ENCODE results near the gene ARHGEF5.
"Not testable (repeated sequence)": the region's sequence is repeated elsewhere in the genome, so short reads cannot be mapped to it uniquely, and the experiment has no call there.

The ARHGEF5 gene

DNA sequence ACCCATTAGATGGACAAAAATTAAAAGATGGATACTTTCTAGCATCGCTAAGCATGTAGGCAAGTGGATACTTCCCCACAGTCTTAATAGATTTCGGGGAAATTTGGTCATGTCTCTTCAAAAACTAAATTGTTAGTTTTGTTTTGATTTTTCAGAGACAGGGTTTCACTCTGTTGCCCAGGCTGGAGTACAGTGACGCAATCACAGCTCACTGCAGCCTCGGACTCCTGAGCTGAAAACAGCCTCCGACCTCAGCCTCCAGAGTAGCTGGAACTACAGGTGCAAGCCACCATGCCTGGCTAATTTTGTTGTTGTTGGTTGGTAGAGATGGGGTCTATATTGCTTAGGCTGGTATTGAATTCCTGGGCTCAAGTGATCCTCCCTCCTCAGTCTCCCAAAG is 29.3 kb upstream of the ARHGEF5 start:
- not testable (repeated sequence) for H3K9ac ChIP-seq (ENCODE audit: low read length); H3K79me2 ChIP-seq (ENCODE audit: insufficient read depth, low read length); H3K27me3 ChIP-seq (ENCODE audit: low read length); H3K4me2 ChIP-seq (ENCODE audit: low read depth, low read length, poor library complexity, severe bottlenecking); H3K9me3 ChIP-seq (ENCODE audit: insufficient read depth, low read length); H3F3A ChIP-seq (ENCODE audit: insufficient read depth); H3K36me3 ChIP-seq (ENCODE audit: low read length); H4K20me1 ChIP-seq (ENCODE audit: low read depth, low read length); H2AFZ ChIP-seq (ENCODE audit: low read depth, low read length, severe bottlenecking); H3K27ac ChIP-seq (ENCODE audit: low read depth, low read length); H3K4me3 ChIP-seq (ENCODE audit: insufficient read depth, low read length, poor library complexity, severe bottlenecking); H3K9me2 ChIP-seq (replicated peaks; ENCODE audit: insufficient read depth, low read length)

DNA sequence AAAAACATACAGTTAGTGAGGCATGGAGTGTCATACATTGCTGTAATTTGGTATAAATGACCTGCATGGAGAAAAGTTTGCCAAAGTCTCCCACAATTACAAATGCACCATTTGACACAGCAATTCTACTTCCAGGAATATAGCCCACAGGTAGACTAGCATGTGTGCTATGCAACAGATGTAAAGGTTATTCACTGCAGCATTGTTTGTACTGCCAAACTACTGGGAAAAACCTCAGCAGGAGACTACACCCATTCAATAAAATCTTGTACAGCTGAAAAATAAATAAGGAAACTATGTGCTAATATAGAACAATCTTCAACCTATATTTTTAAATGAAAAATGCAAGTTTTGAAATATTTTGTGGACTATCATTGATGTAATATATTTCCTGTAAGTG is 25.2 kb upstream of the ARHGEF5 start:
- not testable (repeated sequence) for H3F3A ChIP-seq (ENCODE audit: insufficient read depth); H3K9ac ChIP-seq (ENCODE audit: low read length); H3K27me3 ChIP-seq (ENCODE audit: low read length); H3K79me2 ChIP-seq (ENCODE audit: insufficient read depth, low read length); H3K9me2 ChIP-seq (replicated peaks; ENCODE audit: insufficient read depth, low read length); H4K20me1 ChIP-seq (ENCODE audit: low read depth, low read length); H3K4me3 ChIP-seq (ENCODE audit: insufficient read depth, low read length, poor library complexity, severe bottlenecking); H2AFZ ChIP-seq (ENCODE audit: low read depth, low read length, severe bottlenecking); H3K9me3 ChIP-seq (ENCODE audit: insufficient read depth, low read length); H3K4me2 ChIP-seq (ENCODE audit: low read depth, low read length, poor library complexity, severe bottlenecking); H3K27ac ChIP-seq (ENCODE audit: low read depth, low read length); H3K36me3 ChIP-seq (ENCODE audit: low read length)

DNA sequence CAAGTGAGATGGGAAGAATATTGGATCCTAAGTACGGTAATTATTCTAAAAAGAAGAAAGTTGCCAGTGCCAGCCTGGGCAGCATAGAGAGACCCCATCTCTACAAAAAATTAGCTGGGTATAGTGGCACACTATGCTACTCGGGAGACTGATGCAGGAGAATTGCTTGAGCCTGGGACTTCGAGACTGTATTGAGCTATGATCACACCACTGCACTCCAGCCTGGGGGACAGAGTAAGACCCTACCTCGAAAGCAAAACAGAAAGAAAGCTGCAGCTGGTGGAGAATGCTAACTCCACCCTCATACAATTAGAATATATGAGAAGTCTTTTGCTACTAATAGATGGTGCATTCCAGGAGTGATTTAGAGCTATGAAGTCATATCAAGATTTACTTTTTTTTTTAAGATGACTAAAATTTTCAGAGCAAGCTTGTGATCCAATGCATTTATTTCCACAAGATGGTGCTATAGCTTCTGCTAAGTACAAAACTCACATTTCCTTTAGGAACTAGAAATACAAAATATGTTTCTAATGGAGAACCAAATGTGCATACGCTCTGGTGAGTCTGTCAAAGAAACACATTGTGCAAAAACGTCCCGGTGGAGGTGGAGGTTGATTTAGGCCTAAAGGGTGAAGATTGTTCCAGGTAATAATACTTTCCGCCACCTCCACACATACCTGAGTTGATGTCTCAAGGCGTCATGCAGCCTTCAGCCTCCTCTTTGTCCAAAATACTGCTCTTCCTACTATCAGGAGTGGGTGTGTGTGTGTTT is 23.8 kb upstream of the ARHGEF5 start:
- H3K4me2 ChIP-seq (ENCODE audit: low read depth, low read length, poor library complexity, severe bottlenecking); H3K9ac ChIP-seq (ENCODE audit: low read length); H3K27ac ChIP-seq (ENCODE audit: low read depth, low read length); H2AFZ ChIP-seq (ENCODE audit: low read depth, low read length, severe bottlenecking); H3K4me3 ChIP-seq (ENCODE audit: insufficient read depth, low read length, poor library complexity, severe bottlenecking); H3K27me3 ChIP-seq (ENCODE audit: low read length); H3K36me3 ChIP-seq (ENCODE audit: low read length); H3K9me3 ChIP-seq (ENCODE audit: insufficient read depth, low read length); H3F3A ChIP-seq (ENCODE audit: insufficient read depth); H4K20me1 ChIP-seq (ENCODE audit: low read depth, low read length); H3K9me2 ChIP-seq (replicated peaks; ENCODE audit: insufficient read depth, low read length); H3K79me2 ChIP-seq (ENCODE audit: insufficient read depth, low read length): not testable (repeated sequence)

DNA sequence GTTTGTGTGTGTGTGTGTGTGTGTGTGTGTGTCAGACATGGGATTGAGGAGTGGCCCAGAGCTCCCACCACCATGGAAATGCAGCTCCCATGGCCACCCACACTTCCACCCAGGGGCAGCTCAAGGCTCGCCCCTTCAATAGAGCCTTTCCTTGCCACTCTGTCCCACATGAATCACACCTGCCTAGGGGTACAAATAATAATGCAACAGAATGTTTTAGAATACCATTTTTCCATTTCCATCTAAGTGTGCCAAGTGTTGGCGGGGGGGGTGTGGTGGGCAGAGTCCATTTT is 23.3 kb upstream of the ARHGEF5 start:
- H3K4me3 ChIP-seq (ENCODE audit: insufficient read depth, low read length, poor library complexity, severe bottlenecking); H2AFZ ChIP-seq (ENCODE audit: low read depth, low read length, severe bottlenecking); H3K36me3 ChIP-seq (ENCODE audit: low read length); H3F3A ChIP-seq (ENCODE audit: insufficient read depth); H3K4me2 ChIP-seq (ENCODE audit: low read depth, low read length, poor library complexity, severe bottlenecking); H3K9ac ChIP-seq (ENCODE audit: low read length); H3K27ac ChIP-seq (ENCODE audit: low read depth, low read length); H3K9me3 ChIP-seq (ENCODE audit: insufficient read depth, low read length); H3K79me2 ChIP-seq (ENCODE audit: insufficient read depth, low read length); H3K27me3 ChIP-seq (ENCODE audit: low read length); H3K9me2 ChIP-seq (replicated peaks; ENCODE audit: insufficient read depth, low read length); H4K20me1 ChIP-seq (ENCODE audit: low read depth, low read length): not testable (repeated sequence)

- not testable (repeated sequence) for H4K20me1 ChIP-seq (ENCODE audit: low read depth, low read length); H3K79me2 ChIP-seq (ENCODE audit: insufficient read depth, low read length); H3K9me3 ChIP-seq (ENCODE audit: insufficient read depth, low read length); H3K4me3 ChIP-seq (ENCODE audit: insufficient read depth, low read length, poor library complexity, severe bottlenecking); H3F3A ChIP-seq (ENCODE audit: insufficient read depth); H2AFZ ChIP-seq (ENCODE audit: low read depth, low read length, severe bottlenecking); H3K9ac ChIP-seq (ENCODE audit: low read length); H3K4me2 ChIP-seq (ENCODE audit: low read depth, low read length, poor library complexity, severe bottlenecking); H3K9me2 ChIP-seq (replicated peaks; ENCODE audit: insufficient read depth, low read length); H3K27me3 ChIP-seq (ENCODE audit: low read length); H3K36me3 ChIP-seq (ENCODE audit: low read length); H3K27ac ChIP-seq (ENCODE audit: low read depth, low read length)
These were observed 6.6 kb upstream of the ARHGEF5 start for GRCh38 chr7:144348625-144349024.

- not testable (repeated sequence) for H3K79me2 ChIP-seq (ENCODE audit: insufficient read depth, low read length); H3K9me2 ChIP-seq (replicated peaks; ENCODE audit: insufficient read depth, low read length); H3K4me3 ChIP-seq (ENCODE audit: insufficient read depth, low read length, poor library complexity, severe bottlenecking)
These were observed 3.5 kb upstream of the ARHGEF5 start for GRCh38 chr7:144351667-144352066.

DNA sequence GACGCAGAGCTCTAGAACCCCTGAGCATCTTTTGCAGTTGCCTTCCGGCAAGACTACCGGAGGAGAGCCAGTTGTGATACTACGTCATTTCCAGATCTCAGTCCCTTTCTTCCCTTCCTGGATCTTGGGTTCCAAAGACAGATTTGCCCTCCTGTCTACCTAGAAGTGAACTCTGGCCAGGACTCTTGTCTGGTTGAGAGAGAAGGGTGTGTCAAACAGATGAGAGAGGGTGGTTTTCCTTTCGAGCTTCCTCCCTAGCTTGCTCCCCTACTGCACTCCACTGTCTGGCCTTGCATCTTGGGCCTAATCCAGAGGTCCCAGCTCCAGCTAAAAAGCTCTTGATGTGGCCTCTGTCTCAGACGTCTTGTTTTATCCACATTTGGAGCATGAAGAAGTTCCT is 983 bp downstream of the ARHGEF5 start:
- not testable (repeated sequence) for H3K27me3 ChIP-seq (ENCODE audit: low read length); H3K9me3 ChIP-seq (ENCODE audit: insufficient read depth, low read length); H3K9me2 ChIP-seq (replicated peaks; ENCODE audit: insufficient read depth, low read length); H2AFZ ChIP-seq (ENCODE audit: low read depth, low read length, severe bottlenecking); H3K4me3 ChIP-seq (ENCODE audit: insufficient read depth, low read length, poor library complexity, severe bottlenecking); H3K9ac ChIP-seq (ENCODE audit: low read length); H3K4me2 ChIP-seq (ENCODE audit: low read depth, low read length, poor library complexity, severe bottlenecking); H4K20me1 ChIP-seq (ENCODE audit: low read depth, low read length); H3K27ac ChIP-seq (ENCODE audit: low read depth, low read length); H3F3A ChIP-seq (ENCODE audit: insufficient read depth); H3K36me3 ChIP-seq (ENCODE audit: low read length); H3K79me2 ChIP-seq (ENCODE audit: insufficient read depth, low read length)

More at GRCh38 chr7:144351667-144352066, 3.5 kb upstream of the ARHGEF5 start:
- H3K9ac ChIP-seq (ENCODE audit: low read length); H4K20me1 ChIP-seq (ENCODE audit: low read depth, low read length); H3K27me3 ChIP-seq (ENCODE audit: low read length); H3K36me3 ChIP-seq (ENCODE audit: low read length); H3F3A ChIP-seq (ENCODE audit: insufficient read depth); H3K27ac ChIP-seq (ENCODE audit: low read depth, low read length); H3K4me2 ChIP-seq (ENCODE audit: low read depth, low read length, poor library complexity, severe bottlenecking); H2AFZ ChIP-seq (ENCODE audit: low read depth, low read length, severe bottlenecking); H3K9me3 ChIP-seq (ENCODE audit: insufficient read depth, low read length): not testable (repeated sequence)

DNA sequence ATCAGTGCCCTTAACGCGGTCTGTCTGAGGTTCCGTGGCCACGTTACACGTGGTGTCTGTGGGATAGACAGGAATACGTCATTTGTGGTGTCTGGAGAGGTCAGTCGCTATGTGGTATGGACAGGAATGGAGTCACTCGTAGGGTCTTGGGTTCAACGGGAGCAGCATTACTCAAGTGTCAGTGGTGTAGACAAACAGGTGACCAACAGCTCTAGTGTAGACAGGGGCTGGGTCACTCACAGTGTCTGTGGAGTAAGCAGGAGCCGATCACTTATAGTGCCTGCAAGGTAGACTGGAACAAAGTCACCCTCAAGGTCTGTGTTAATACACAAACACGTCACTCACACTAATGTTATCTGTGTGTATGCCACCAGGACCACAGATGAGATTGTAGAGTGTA is 1.7 kb downstream of the ARHGEF5 start:
- not testable (repeated sequence) for H3K9ac ChIP-seq (ENCODE audit: low read length); H3K9me3 ChIP-seq (ENCODE audit: insufficient read depth, low read length); H3K9me2 ChIP-seq (replicated peaks; ENCODE audit: insufficient read depth, low read length); H3K36me3 ChIP-seq (ENCODE audit: low read length); H4K20me1 ChIP-seq (ENCODE audit: low read depth, low read length); H3K27me3 ChIP-seq (ENCODE audit: low read length); H3K4me3 ChIP-seq (ENCODE audit: insufficient read depth, low read length, poor library complexity, severe bottlenecking); H3K4me2 ChIP-seq (ENCODE audit: low read depth, low read length, poor library complexity, severe bottlenecking); H3F3A ChIP-seq (ENCODE audit: insufficient read depth); H2AFZ ChIP-seq (ENCODE audit: low read depth, low read length, severe bottlenecking); H3K79me2 ChIP-seq (ENCODE audit: insufficient read depth, low read length); H3K27ac ChIP-seq (ENCODE audit: low read depth, low read length)

Measured in SU-DHL-6 (cell line).